HFF-Myc (cell line): ENCODE data around the gene SCGB1C1.
"Not testable (repeated sequence)": the region's sequence is repeated elsewhere in the genome, so short reads cannot be mapped to it uniquely, and the experiment has no call there.

ENCODE experiments used
- DNase-seq: peaks from one replicate; pipeline ENCODE4 v3.0.0-alpha.2; 2011; ENCODE audit warnings: low read depth; ENCODE audit errors: extremely low read depth
- H3K4me3 ChIP-seq: replicated peaks from 2 replicates; pipeline ENCODE4 v1.5.1; 2011; ENCODE audit warnings: low read depth, mild to moderate bottlenecking, control low read depth, low read length
- CTCF ChIP-seq: IDR thresholded peaks from 2 replicates; pipeline ENCODE4 v1.5.1; 2012; ENCODE audit warnings: mild to moderate bottlenecking, low read depth, low read length, control low read depth; ENCODE audit errors: missing control alignments

Gene SCGB1C1

GRCh38 chr11:230431-230830, 37.6 kb downstream of the SCGB1C1 start:
- no peak for DNase-seq
- no peak for TF ChIP-seq CTCF
- no peak overlapping the region for H3K4me3 ChIP-seq

- no peak for TF ChIP-seq CTCF
- no peak for DNase-seq
- no peak overlapping the region for H3K4me3 ChIP-seq
Measured at GRCh38 chr11:232783-233565, 40.1 kb downstream of the SCGB1C1 start.

GRCh38 chr11:235180-235579, 42.3 kb downstream of the SCGB1C1 start:
- no peak for TF ChIP-seq CTCF
- DNase-seq: no peak
- peak overlapping the region; percentile 97 for H3K4me3 ChIP-seq

- DNase-seq: no peak
- peak overlapping the region; percentile 97 for H3K4me3 ChIP-seq
- no peak for TF ChIP-seq CTCF
Measured at GRCh38 chr11:235609-235996, 42.7 kb downstream of the SCGB1C1 start.

GRCh38 chr11:235997-236773, 43.3 kb downstream of the SCGB1C1 start, which contains the start of gene SIRT3:
Gene SIRT3 (minus strand): TSS chr11:236342. CDS start chr11:236328, 14 bp downstream.
- DNase-seq: peak; percentile 48
- H3K4me3 ChIP-seq: peak within 1 kb of the TSS; percentile 97
- TF ChIP-seq CTCF: no peak

GRCh38 chr11:236774-237767, 44.2 kb downstream of the SCGB1C1 start, which contains the start of gene PSMD13:
Gene PSMD13 (plus strand): TSS chr11:236976. CDS start chr11:237050, 74 bp downstream.
- DNase-seq: peak; percentile 50
- no peak for TF ChIP-seq CTCF
- H3K4me3 ChIP-seq: peak within 1 kb of the TSS; percentile 97

- DNase-seq: not testable (repeated sequence)
- H3K4me3 ChIP-seq: peak overlapping the region; percentile 97; the same call in 1 of the 2 replicates
Measured at GRCh38 chr11:238346-238745, 45.5 kb downstream of the SCGB1C1 start.
